HG03439 (cell line): ENCODE measurements around the gene TTLL5.
"Not testable (repeated sequence)": the region's sequence is repeated elsewhere in the genome, so short reads cannot be mapped to it uniquely, and the experiment has no call there.

Experiments used
- ATAC-seq: cut with Tn5 transposase; IDR thresholded peaks from one replicate; pipeline ENCODE4 v1.9.1; 2021; ENCODE audit warnings: mild to moderate bottlenecking, moderate library complexity; ENCODE audit not compliant: unreplicated experiment

Gene TTLL5

GRCh38 chr14:75904311-75904710 is 243.3 kb downstream of the TTLL5 start:
- ATAC-seq: no peak

GRCh38 chr14:75905147-75905904 is 244.3 kb downstream of the TTLL5 start:
- ATAC-seq: no peak

DNA sequence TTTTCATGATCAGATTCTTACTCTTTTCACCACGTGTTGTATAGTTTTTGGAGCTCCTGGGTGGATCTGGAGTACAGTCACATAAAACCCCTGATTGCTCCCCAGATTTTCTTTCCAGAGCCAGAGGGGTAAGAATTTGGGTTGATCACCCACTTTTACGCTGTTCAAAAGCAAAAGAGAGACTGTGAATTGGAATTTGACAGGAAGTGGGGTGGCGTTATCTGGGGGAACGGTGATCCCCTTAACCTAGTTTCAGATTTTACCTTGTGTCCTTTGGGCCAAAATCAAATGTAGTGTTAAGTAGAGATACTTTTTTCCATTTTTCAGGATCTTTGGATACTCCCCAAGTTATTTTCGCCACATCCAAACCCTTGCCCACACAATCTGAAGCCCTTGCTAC is 245.2 kb downstream of the TTLL5 start:
- no peak for ATAC-seq

DNA sequence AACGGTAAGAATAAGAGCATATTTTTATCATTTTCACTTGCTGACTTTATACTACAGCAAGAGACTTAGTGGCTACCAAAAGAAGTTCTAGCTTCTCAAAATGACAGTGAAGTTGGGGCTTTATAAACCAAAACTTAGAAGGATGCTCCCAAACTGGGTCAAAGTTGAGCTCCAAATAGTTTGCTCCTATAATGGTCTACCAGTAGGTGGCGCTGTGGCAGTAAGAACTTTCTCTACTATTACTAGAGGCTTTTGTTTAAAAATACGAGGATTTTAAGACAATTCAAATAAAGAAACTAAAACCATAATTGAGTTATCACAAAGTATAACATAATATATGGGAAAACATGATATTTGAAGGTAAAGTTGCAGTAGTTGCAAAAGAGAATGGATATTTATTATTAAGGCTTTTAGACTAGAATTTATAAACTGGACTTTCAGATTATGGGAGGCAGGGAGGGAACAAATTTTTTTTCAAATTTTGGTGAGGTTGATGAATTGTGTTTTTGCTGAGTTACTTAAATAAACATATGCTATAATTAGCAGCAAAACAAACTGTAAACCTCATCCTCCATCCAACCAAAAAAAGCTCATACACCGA is 245.7 kb downstream of the TTLL5 start:
- no peak for ATAC-seq

GRCh38 chr14:75907756-75908359 is 246.8 kb downstream of the TTLL5 start:
- no peak for ATAC-seq

DNA sequence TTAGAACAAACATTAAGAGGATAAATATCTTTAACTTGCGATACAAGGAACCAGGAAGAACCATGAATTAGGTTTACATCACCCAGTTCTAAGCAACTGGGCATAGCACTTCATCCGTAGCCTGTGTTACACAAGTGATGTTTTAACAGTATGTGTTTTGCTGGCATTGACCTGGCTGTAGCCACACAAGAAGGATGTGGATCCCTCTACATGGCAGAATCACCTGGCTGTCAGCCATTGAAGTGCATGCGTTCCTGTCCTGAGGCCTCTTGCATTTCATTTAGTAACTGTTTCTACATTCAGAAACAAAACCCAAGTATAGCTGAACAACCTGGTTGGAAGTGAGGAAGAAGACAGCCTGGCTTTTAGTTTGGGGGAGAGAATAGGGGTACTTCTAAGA is 248.6 kb downstream of the TTLL5 start:
- no peak for ATAC-seq

- ATAC-seq: no peak
These were observed 249.0 kb downstream of the TTLL5 start for GRCh38 chr14:75910048-75910447.

DNA sequence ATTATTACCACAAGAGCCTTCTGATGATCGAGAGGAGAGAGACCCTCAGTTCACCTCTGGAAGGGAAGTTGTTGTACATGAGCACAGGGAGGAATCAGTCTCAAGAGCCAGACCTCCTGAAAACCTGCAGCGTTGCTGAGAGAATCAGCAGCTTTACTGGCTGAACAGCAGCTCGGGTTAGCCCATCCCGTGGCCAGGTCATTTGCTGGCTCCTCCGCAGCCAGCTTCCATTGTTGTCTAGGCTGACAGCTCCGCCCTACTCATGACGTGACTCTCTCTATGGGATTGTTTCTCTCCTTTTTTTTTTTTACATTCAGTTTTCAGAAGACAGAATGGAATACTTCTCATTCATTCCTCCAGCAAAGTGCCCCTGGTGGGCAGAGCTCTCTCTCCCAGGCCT is 250.8 kb downstream of the TTLL5 start:
- no peak for ATAC-seq

- no peak for ATAC-seq
These were observed 252.1 kb downstream of the TTLL5 start for GRCh38 chr14:75913183-75913582.

DNA sequence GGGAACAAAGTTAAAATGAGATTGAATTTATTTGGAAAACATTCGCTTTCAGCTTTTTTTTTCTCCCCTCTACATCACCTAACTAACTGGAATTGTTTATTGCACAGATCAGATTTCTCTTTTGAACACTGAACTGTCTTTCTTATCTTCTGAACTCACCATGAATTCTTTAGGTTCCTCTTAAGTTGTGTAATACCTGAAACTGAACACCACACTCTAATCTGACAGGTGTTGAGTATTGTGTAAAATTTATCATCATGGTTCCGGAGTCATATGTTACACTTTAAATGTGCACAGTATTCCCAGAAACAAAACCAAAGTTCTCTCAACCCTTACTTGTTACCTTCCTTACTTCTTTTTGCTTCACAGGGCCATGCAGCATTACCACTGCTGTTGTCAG is 254.0 kb downstream of the TTLL5 start:
- ATAC-seq: no peak

DNA sequence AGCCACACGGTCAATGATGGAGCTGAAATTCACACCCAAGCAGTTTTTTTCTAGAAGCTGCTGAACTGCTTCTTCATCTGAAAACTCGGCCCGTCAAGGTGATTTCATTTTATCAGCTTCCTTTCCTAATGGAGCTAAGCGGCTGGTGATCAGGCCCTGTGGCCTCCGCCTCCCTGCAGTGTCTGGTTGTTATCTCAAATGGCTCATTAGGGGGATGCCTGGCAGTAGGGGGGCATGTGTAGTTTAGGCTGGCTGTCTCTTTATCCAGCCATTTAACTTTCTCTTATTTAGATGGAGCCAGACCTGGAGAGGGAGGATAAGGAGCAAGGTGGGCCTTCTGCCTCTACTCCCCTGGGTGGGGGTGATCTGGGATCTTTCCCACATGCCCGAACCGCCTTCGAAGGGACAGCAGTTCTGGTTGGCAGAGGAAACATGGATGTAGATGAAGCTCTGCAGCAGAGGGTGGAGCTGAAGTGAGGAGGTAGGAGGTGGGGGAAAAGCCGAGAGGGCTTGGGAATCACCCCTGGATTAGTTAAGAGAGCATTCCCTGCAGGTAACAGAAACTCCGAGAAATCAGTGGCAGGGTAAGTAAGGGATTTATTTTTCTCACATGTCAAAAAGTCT is 256.4 kb downstream of the TTLL5 start:
- no peak for ATAC-seq

DNA sequence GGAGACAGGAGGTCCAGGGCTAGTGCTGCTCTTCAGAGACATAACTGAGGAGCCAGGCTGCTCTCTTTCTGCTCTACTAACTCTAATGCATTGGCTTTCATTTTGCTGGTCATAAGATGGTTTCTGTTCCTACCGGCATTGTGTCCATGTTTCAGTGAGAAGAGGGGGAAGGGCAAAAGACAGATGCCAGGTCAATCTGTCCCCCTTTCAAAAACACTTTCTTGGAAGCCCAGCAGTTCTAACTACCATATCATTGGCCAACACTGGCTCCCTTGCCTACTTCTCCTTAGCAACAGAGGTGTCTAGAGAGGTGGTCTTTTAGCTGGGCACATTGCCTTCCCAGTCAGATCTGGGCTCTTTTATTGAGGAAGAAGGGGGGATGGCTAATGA is 256.9 kb downstream of the TTLL5 start:
- ATAC-seq: no peak

DNA sequence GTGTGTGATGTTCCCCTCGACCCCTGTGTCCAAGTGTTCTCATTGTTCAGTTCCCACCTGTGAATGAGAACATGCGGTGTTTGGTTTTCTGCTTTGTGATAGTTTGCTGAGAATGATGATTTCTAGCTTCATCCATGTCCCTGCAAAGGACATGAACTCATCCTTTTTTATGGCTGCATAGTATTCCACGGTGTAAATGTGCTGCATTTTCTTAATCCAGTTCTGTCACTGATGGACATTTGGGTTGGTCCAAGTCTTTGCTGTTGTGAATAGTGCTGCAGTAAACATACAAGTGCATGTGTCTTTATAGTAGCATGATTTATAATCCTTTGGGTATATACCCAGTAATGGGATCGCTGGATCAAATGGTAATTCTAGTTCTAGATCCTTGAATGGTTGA is 259.4 kb downstream of the TTLL5 start:
- not testable (repeated sequence) for ATAC-seq

DNA sequence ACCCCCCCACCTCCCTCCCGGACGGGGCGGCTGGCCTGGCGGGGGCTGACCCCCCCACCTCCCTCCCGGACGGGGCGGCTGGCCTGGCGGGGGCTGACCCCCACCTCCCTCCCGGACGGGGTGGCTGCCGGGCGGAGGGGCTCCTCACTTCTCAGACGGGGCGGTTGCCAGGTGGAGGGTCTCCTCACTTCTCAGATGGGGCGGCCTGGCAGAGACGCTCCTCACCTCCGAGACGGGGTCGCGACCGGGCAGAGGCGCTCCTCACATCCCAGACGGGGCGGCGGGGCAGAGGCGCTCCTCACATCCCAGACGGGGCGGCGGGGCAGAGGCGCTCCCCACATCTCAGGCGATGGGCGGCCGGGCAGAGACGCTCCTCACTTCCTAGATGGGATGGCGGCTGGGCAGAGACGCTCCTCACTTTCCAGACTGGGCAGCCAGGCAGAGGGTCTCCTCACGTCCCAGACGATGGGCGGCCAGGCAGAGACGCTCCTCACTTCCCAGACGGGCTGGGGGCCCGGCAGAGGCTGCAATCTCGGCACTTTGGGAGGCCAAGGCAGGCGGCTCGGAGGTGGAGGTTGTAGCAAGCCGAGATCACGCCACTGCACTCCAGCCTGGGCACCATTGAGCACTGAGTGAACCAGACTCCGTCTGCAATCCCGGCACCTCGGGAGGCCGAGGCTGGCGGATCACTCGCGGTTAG is 264.2 kb downstream of the TTLL5 start:
- not testable (repeated sequence) for ATAC-seq

GRCh38 chr14:75926431-75927115 is 265.5 kb downstream of the TTLL5 start:
- ATAC-seq: no peak

DNA sequence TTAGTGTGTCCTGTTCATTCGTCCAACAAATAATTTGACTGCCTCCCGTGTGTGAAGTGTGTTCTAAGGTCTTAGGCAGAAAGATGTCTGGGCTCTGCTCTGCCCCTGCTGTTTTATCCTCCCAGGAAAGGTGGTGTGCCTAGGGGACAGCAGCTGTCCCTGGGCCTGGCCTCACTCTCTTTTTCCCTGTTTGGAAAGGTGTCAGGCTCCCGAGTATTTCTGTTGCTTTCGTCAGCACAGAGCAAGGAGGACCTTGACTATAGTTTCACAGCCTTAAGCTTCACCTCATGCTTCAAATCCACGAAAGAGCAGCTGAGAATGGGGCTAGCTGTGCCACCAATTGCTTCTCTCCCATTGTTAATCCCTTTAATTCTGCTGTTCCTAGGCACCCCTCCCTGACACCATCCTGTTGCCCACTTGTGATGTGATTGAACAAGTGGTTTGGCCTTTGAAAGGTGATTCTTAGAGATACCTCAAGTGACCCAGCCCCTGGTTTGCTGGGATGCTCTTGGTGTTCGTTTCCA is 266.6 kb downstream of the TTLL5 start:
- ATAC-seq: no peak

GRCh38 chr14:75928690-75929181 is 267.7 kb downstream of the TTLL5 start:
- no peak for ATAC-seq

DNA sequence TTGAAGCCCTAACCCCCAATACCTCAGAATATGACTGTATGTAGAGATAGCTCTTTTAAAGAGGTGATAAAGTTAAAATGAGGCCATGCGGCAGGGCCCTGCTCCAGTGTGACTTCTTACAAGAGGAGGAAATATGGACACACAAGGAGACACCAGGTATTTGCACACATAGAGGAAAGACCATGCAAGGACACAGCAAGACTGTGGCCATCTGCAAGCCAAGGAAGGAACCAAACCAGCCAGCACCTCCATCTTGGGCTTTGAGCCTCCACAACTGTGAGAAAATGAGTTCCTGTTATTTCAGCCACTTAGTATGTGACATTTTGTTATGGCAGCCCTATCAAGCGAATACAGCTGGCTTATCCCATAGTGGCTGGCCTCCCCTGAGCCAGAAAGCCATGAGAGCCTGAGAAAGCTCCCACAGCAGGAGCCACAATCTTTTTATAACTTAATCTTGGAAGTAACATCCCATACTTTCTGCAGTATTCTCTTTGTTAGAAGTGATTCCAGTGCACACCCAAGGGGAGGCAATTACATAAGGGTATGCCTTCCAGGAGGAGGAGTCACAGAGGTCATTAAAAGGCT is 272.8 kb downstream of the TTLL5 start:
- no peak for ATAC-seq

GRCh38 chr14:75934998-75935628 is 274.1 kb downstream of the TTLL5 start:
- ATAC-seq: no peak
